Colonic mucosa (tissue), 4 donors: ENCODE measurements around the gene BRIP1. TPM values are rescaled to one million over a fixed set of nuclear protein-coding genes. Genes with fewer than 3 reads are reported as not detected.
"Not testable (repeated sequence)": the region's sequence is repeated elsewhere in the genome, so short reads cannot be mapped to it uniquely, and the experiment has no call there.

ENCODE experiments used
- DNase-seq: peaks from one replicate; pipeline ENCODE4 v3.0.0-alpha.2; 2020
- H3K27ac ChIP-seq: fragments of 200-600 bp; one replicate; pipeline ENCODE4 v1.8.0; 2021
- H3K27me3 ChIP-seq: fragments of 200-600 bp; one replicate; pipeline ENCODE4 v1.8.0; 2021
- H3K36me3 ChIP-seq: fragments of 200-600 bp; one replicate; pipeline ENCODE4 v1.8.0; 2021
- H3K4me1 ChIP-seq: fragments of 200-600 bp; one replicate; pipeline ENCODE4 v1.8.0; 2021; ENCODE audit warnings: mild to moderate bottlenecking
- H3K4me3 ChIP-seq: fragments of 200-600 bp; one replicate; pipeline ENCODE4 v1.8.0; 2021
- H3K9ac ChIP-seq, 2 donors: one replicate each; pipeline ENCODE4 v1.7.0; 2013; ENCODE audit warnings: control low read depth in 2 of 2, low read depth in 2 of 2, low read length in 2 of 2
- H3K9me3 ChIP-seq: fragments of 200-600 bp; one replicate; pipeline ENCODE4 v1.8.0; 2021
- CTCF ChIP-seq: fragments of 200-600 bp; IDR thresholded peaks from one replicate; pipeline ENCODE4 v1.8.0; 2022; ENCODE audit warnings: antibody characterized with exemption, mild to moderate bottlenecking
- intact Hi-C: fragments of 100-400 bp; cut with DNase I; formaldehyde crosslinking; loops from one replicate; pipeline ENCODE4 v1.14.1; 2022
- total RNA-seq, 2 donors: library from RNA; stranded (reverse); fragmentation: NEBNext Ultra II Directional in 1 of 2; extraction: Animal tissue kit (Norgen Biotek cat#: 25700) in 1 of 2; gene quantifications; one replicate each; pipeline ENCODE4 v1.2.1, GENCODE V29; 2021
- donor health status: healthy.
- donor health status: DM: no; HTN: no; CAD: no.
- donor health status: DM: no; HTN: no; CAD: no.

The BRIP1 gene
- total RNA-seq, 2 donors from 2014 or later: 3.3 to 10.1 TPM

- H3K4me1 ChIP-seq: no peaks in the 10 kb centered on the region
- no peak for TF ChIP-seq CTCF
- no peaks in the 10 kb centered on the region for H3K36me3 ChIP-seq
- intact Hi-C loops: no loop called here
- DNase-seq: no peak
- no peak overlapping the region for H3K9ac ChIP-seq
- H3K4me3 ChIP-seq: no peak overlapping the region
- no peaks in the 10 kb centered on the region for H3K9me3 ChIP-seq
- no peaks in the 10 kb centered on the region for H3K27me3 ChIP-seq
- no peak overlapping the region for H3K27ac ChIP-seq
Observed at GRCh38 chr17:61862105-61862574, 1.2 kb downstream of the BRIP1 start.

GRCh38 chr17:61860397-61860796 lies 2.9 kb downstream of the BRIP1 start:
- DNase-seq, H3K36me3 ChIP-seq, intact Hi-C loops, H3K9me3 ChIP-seq, H3K27ac ChIP-seq, H3K9ac ChIP-seq, H3K4me1 ChIP-seq, H3K27me3 ChIP-seq, H3K4me3 ChIP-seq: not testable (repeated sequence)

- no peak overlapping the region for H3K4me3 ChIP-seq
- no peaks in the 10 kb centered on the region for H3K4me1 ChIP-seq
- no peak for DNase-seq
- H3K27me3 ChIP-seq: no peaks in the 10 kb centered on the region
- intact Hi-C loops: no loop called here
- TF ChIP-seq CTCF: no peak
- H3K9ac ChIP-seq: no peak overlapping the region
- no peaks in the 10 kb centered on the region for H3K9me3 ChIP-seq
- no peak overlapping the region for H3K27ac ChIP-seq
- H3K36me3 ChIP-seq: no peaks in the 10 kb centered on the region
Observed at GRCh38 chr17:61856035-61856434, 7.3 kb downstream of the BRIP1 start.

- no peak for TF ChIP-seq CTCF
- H3K4me3 ChIP-seq: no peak overlapping the region
- intact Hi-C loops: no loop called here
- H3K27me3 ChIP-seq: no peaks in the 10 kb centered on the region
- H3K4me1 ChIP-seq: no peaks in the 10 kb centered on the region
- no peaks in the 10 kb centered on the region for H3K9me3 ChIP-seq
- no peak overlapping the region for H3K27ac ChIP-seq
- no peaks in the 10 kb centered on the region for H3K36me3 ChIP-seq
- no peak for DNase-seq
- no peak overlapping the region for H3K9ac ChIP-seq
Observed at GRCh38 chr17:61852857-61853256, 10.5 kb downstream of the BRIP1 start.

GRCh38 chr17:61849674-61850073 lies 13.7 kb downstream of the BRIP1 start:
- DNase-seq: no peak
- no peak overlapping the region for H3K9ac ChIP-seq
- no peak overlapping the region for H3K27ac ChIP-seq
- no peaks in the 10 kb centered on the region for H3K4me1 ChIP-seq
- intact Hi-C loops: no loop called here
- no peak overlapping the region for H3K4me3 ChIP-seq
- no peaks in the 10 kb centered on the region for H3K27me3 ChIP-seq
- TF ChIP-seq CTCF: no peak
- no peaks in the 10 kb centered on the region for H3K36me3 ChIP-seq
- H3K9me3 ChIP-seq: no peaks in the 10 kb centered on the region

- TF ChIP-seq CTCF: no peak
- Histone ChIP-seq H3K9me3 (no peaks in the 10 kb centered on the region), H3K27ac (no peak overlapping the region), H3K4me3 (no peak overlapping the region), H3K9ac (no peak overlapping the region), H3K27me3 (no peaks in the 10 kb centered on the region), H3K4me1 (no peaks in the 10 kb centered on the region), H3K36me3 (no peaks in the 10 kb centered on the region)
- DNase-seq: no peak
- intact Hi-C loops: no loop called here
Observed at GRCh38 chr17:61848896-61849295, 14.4 kb downstream of the BRIP1 start.
